ENCODE data around the gene TMEM116. TPM values are rescaled to one million over a fixed set of nuclear protein-coding genes. Genes with fewer than 3 reads are reported as not detected.

Gene TMEM116
- total RNA-seq, 2 experiments from 2014 or later: 12.7 to 12.8 TPM

- no peak for DNase-seq
- no peak overlapping the region for H3K4me3 Mint-ChIP-seq
- Histone ChIP-seq H3K36me3 (ENCODE audit: insufficient read depth, low read length) (no peaks in the 10 kb centered on the region), H3K4me3 (ENCODE audit: low read length) (no peak overlapping the region), H3K27ac (ENCODE audit: low read depth in 1 of 2, low read length in 2 of 2) (no peak overlapping the region), H3K9me3 (ENCODE audit: control insufficient read depth in 1 of 2, insufficient read depth in 1 of 2, low read length in 2 of 2) (peaks cover 0 to 6% of the 10 kb centered on the region in 2 experiments), H3K27me3 (ENCODE audit: control insufficient read depth in 1 of 2, insufficient read depth in 2 of 2, low read length in 2 of 2) (no peaks in the 10 kb centered on the region), H3K4me1 (ENCODE audit: insufficient read depth, low read length) (peaks cover 32% of the 10 kb centered on the region)
- intact Hi-C loops (cut with DNase I, micrococcal nuclease): no loop called here
- no peaks in the 10 kb centered on the region for H3K27me3 Mint-ChIP-seq
- POLR2A ChIA-PET: interaction anchor here (1.2 to 1.4 kb wide), 2 partner anchors 11 to 15 kb away, joined by 3 to 4 read pairs; no protein-coding TSS in a partner anchor
- TF ChIP-seq CTCF (IDR thresholded peaks at IDR 0.05): no peak
- no peak for ATAC-seq (ENCODE audit: poor library complexity)
- peaks cover 58% of the 10 kb centered on the region for H3K4me1 Mint-ChIP-seq (ENCODE audit: low read depth)
- peaks cover 2% of the 10 kb centered on the region for H3K9me3 Mint-ChIP-seq
- H3K27ac Mint-ChIP-seq: no peak overlapping the region
- CTCF ChIA-PET: no interaction called here
- H3K36me3 Mint-ChIP-seq (ENCODE audit: low read depth): peaks cover 22% of the 10 kb centered on the region
These were observed 5.0 kb downstream of the TMEM116 start for GRCh38 chr12:112007945-112008344.

GRCh38 chr12:112005419-112006395 is 7.3 kb downstream of the TMEM116 start:
- Mint-ChIP-seq H3K4me3 (no peak overlapping the region), H3K4me1 (ENCODE audit: low read depth) (peaks cover 59% of the 10 kb centered on the region), H3K27me3 (no peaks in the 10 kb centered on the region), H3K9me3 (peaks cover 2% of the 10 kb centered on the region), H3K36me3 (ENCODE audit: low read depth) (peaks cover 5% of the 10 kb centered on the region), H3K27ac (peak overlapping the region; percentile 36)
- H3K27me3 ChIP-seq (ENCODE audit: control insufficient read depth in 1 of 2, insufficient read depth in 2 of 2, low read length in 2 of 2): no peaks in the 10 kb centered on the region
- H3K9me3 ChIP-seq (ENCODE audit: control insufficient read depth in 1 of 2, insufficient read depth in 1 of 2, low read length in 2 of 2): peaks cover 0 to 2% of the 10 kb centered on the region in 2 experiments
- ChIA-PET CTCF (no interaction called here), POLR2A (interaction anchor here (1.1 to 14.5 kb wide), 2 partner anchors 8 to 12 kb away, joined by 5 to 351 read pairs; partner anchors contain the start of genes ERP29 and TMEM116)
- peaks cover 19% of the 10 kb centered on the region for H3K4me1 ChIP-seq (ENCODE audit: insufficient read depth, low read length)
- no peaks in the 10 kb centered on the region for H3K36me3 ChIP-seq (ENCODE audit: insufficient read depth, low read length)
- ATAC-seq (ENCODE audit: poor library complexity): no peak
- no peak for DNase-seq
- peak overlapping the region; percentile 23 to 30 for H3K27ac ChIP-seq (ENCODE audit: low read depth in 1 of 2, low read length in 2 of 2)
- H3K4me3 ChIP-seq (ENCODE audit: low read length): no peak overlapping the region
- TF ChIP-seq CTCF (IDR thresholded peaks at IDR 0.05): no peak
- intact Hi-C loops (cut with DNase I, micrococcal nuclease): no loop called here

DNA sequence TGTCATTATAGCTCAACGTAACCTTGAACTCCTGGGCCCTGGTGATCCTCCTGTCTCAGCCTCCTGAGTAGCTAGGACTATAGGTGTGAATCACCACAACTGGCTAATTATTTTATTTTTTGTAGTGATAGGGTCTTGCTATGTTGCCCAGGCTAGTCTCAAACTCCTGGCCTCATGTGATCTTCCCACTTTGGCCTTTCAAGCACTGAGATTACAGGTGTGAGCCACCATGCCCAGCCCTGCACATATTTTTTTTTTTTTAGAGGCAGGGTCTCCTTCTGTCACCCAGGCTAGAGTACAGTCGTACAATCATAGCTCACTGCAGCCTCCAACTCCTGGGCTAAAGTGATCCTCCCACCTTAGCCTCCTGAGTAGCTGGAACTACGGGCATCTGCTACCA is 8.9 kb downstream of the TMEM116 start:
- H3K4me1 ChIP-seq (ENCODE audit: insufficient read depth, low read length): peaks cover 23% of the 10 kb centered on the region
- CTCF ChIA-PET: interaction anchor here (1.6 to 4.1 kb wide), 2 partner anchors 9 kb away, joined by 3 to 31 read pairs; partner anchors contain the start of genes ERP29 and TMEM116
- H3K27me3 ChIP-seq (ENCODE audit: control insufficient read depth in 1 of 2, insufficient read depth in 2 of 2, low read length in 2 of 2): no peaks in the 10 kb centered on the region
- no peak for TF ChIP-seq CTCF (IDR thresholded peaks at IDR 0.05)
- H3K36me3 Mint-ChIP-seq (ENCODE audit: low read depth): no peaks in the 10 kb centered on the region
- peaks cover 64% of the 10 kb centered on the region for H3K4me1 Mint-ChIP-seq (ENCODE audit: low read depth)
- no peaks in the 10 kb centered on the region for H3K27me3 Mint-ChIP-seq
- DNase-seq: no peak
- POLR2A ChIA-PET: interaction anchor here (4.3 to 14.5 kb wide), 2 partner anchors 10 kb away, joined by 40 to 351 read pairs; partner anchors contain the start of genes ERP29 and TMEM116
- intact Hi-C loops (cut with DNase I, micrococcal nuclease): no loop called here
- H3K9me3 ChIP-seq (ENCODE audit: control insufficient read depth in 1 of 2, insufficient read depth in 1 of 2, low read length in 2 of 2): no peaks in the 10 kb centered on the region
- H3K36me3 ChIP-seq (ENCODE audit: insufficient read depth, low read length): no peaks in the 10 kb centered on the region
- ATAC-seq (ENCODE audit: poor library complexity): no peak
- no peak overlapping the region for H3K27ac ChIP-seq (ENCODE audit: low read depth in 1 of 2, low read length in 2 of 2)
- H3K27ac Mint-ChIP-seq: peak overlapping the region; percentile 26
- H3K9me3 Mint-ChIP-seq: no peaks in the 10 kb centered on the region
- no peak overlapping the region for H3K4me3 Mint-ChIP-seq
- no peak overlapping the region for H3K4me3 ChIP-seq (ENCODE audit: low read length)
